Measurements from ENCODE around the gene MRPS25.

The MRPS25 gene

GRCh38 chr3:15041950-15042349 is 23.2 kb downstream of the MRPS25 start:
- H3K27ac ChIP-seq (ENCODE audit: low read depth, low read length, poor library complexity, severe bottlenecking), result no peak overlapping the region
- H3K9me2 ChIP-seq (ENCODE audit: low read depth, low read length), result no peaks in the 10 kb centered on the region
- peaks cover 97% of the 10 kb centered on the region for H3K36me3 ChIP-seq (ENCODE audit: insufficient read depth, low read length)
- H3F3A ChIP-seq (ENCODE audit: insufficient read depth, low read length), result no peaks in the 10 kb centered on the region
- no peak overlapping the region for H2AFZ ChIP-seq (ENCODE audit: low read length)
- no peaks in the 10 kb centered on the region for H3K27me3 ChIP-seq (ENCODE audit: insufficient read depth, low read length)
- H3K4me1 ChIP-seq (ENCODE audit: insufficient read depth, low read length, severe bottlenecking), result no peaks in the 10 kb centered on the region
- no peak overlapping the region for H3K4me3 ChIP-seq (ENCODE audit: low read depth, low read length, poor library complexity, severe bottlenecking)
- no peak overlapping the region for H3K9ac ChIP-seq (ENCODE audit: low read length)
- no peak for TF ChIP-seq EZH2 (IDR thresholded peaks at IDR 0.05; ENCODE audit: borderline replicate concordance, low read length)
- TF ChIP-seq, protein P1, sequence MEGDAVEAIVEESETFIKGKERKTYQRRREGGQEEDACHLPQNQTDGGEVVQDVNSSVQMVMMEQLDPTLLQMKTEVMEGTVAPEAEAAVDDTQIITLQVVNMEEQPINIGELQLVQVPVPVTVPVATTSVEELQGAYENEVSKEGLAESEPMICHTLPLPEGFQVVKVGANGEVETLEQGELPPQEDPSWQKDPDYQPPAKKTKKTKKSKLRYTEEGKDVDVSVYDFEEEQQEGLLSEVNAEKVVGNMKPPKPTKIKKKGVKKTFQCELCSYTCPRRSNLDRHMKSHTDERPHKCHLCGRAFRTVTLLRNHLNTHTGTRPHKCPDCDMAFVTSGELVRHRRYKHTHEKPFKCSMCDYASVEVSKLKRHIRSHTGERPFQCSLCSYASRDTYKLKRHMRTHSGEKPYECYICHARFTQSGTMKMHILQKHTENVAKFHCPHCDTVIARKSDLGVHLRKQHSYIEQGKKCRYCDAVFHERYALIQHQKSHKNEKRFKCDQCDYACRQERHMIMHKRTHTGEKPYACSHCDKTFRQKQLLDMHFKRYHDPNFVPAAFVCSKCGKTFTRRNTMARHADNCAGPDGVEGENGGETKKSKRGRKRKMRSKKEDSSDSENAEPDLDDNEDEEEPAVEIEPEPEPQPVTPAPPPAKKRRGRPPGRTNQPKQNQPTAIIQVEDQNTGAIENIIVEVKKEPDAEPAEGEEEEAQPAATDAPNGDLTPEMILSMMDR (IDR thresholded peaks at IDR 0.05; ENCODE audit: low read length), result no peak
- no peak overlapping the region for H3K4me2 ChIP-seq (ENCODE audit: low read length)
- no peaks in the 10 kb centered on the region for H3K79me2 ChIP-seq (ENCODE audit: insufficient read depth, low read length)
- no peaks in the 10 kb centered on the region for H4K20me1 ChIP-seq (ENCODE audit: insufficient read depth, low read length)
- no peaks in the 10 kb centered on the region for H3K9me3 ChIP-seq (ENCODE audit: low read length)

DNA sequence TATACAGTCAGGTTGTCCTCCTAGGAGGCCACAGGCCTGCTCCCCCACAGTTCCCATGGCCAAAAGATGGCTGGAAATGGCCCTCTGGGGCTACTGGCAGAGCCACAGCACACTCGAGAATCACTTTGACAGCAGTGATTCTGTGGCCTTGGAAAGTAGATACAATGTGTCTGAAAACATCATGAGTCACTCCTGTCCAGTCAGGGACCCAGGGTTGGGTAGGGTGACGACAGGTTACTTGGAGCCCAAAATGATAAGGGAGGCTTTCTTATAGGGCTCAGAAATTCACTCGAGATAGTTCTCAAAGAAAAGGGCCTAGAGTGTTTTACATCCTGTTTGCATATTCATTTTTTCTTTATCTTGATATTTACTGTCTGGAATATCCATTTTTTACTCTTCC is 24.3 kb downstream of the MRPS25 start:
- Histone ChIP-seq H3K9me3 (ENCODE audit: low read length) (no peaks in the 10 kb centered on the region), H3K36me3 (ENCODE audit: insufficient read depth, low read length) (peaks cover 96% of the 10 kb centered on the region), H3K4me1 (ENCODE audit: insufficient read depth, low read length, severe bottlenecking) (no peaks in the 10 kb centered on the region), H3K4me3 (ENCODE audit: low read depth, low read length, poor library complexity, severe bottlenecking) (no peak overlapping the region), H3K9me2 (ENCODE audit: low read depth, low read length) (no peaks in the 10 kb centered on the region), H3K27me3 (ENCODE audit: insufficient read depth, low read length) (no peaks in the 10 kb centered on the region), H3F3A (ENCODE audit: insufficient read depth, low read length) (no peaks in the 10 kb centered on the region), H3K79me2 (ENCODE audit: insufficient read depth, low read length) (no peaks in the 10 kb centered on the region), H3K27ac (ENCODE audit: low read depth, low read length, poor library complexity, severe bottlenecking) (no peak overlapping the region), H2AFZ (ENCODE audit: low read length) (no peak overlapping the region), H4K20me1 (ENCODE audit: insufficient read depth, low read length) (no peaks in the 10 kb centered on the region), H3K4me2 (ENCODE audit: low read length) (no peak overlapping the region), H3K9ac (ENCODE audit: low read length) (no peak overlapping the region)
- TF ChIP-seq EZH2 (IDR thresholded peaks at IDR 0.05; ENCODE audit: borderline replicate concordance, low read length), result no peak
- TF ChIP-seq, protein P1 (IDR thresholded peaks at IDR 0.05; ENCODE audit: low read length), result no peak

GRCh38 chr3:15038306-15038705 is 26.8 kb downstream of the MRPS25 start:
- no peak overlapping the region for H2AFZ ChIP-seq (ENCODE audit: low read length)
- peaks cover 83% of the 10 kb centered on the region for H3K36me3 ChIP-seq (ENCODE audit: insufficient read depth, low read length)
- H3K27me3 ChIP-seq (ENCODE audit: insufficient read depth, low read length), result no peaks in the 10 kb centered on the region
- H3K9ac ChIP-seq (ENCODE audit: low read length), result no peak overlapping the region
- H3K79me2 ChIP-seq (ENCODE audit: insufficient read depth, low read length), result no peaks in the 10 kb centered on the region
- H3K4me1 ChIP-seq (ENCODE audit: insufficient read depth, low read length, severe bottlenecking), result no peaks in the 10 kb centered on the region
- no peaks in the 10 kb centered on the region for H3F3A ChIP-seq (ENCODE audit: insufficient read depth, low read length)
- H3K27ac ChIP-seq (ENCODE audit: low read depth, low read length, poor library complexity, severe bottlenecking), result no peak overlapping the region
- no peak overlapping the region for H3K4me2 ChIP-seq (ENCODE audit: low read length)
- no peaks in the 10 kb centered on the region for H4K20me1 ChIP-seq (ENCODE audit: insufficient read depth, low read length)
- no peaks in the 10 kb centered on the region for H3K9me2 ChIP-seq (ENCODE audit: low read depth, low read length)
- no peaks in the 10 kb centered on the region for H3K9me3 ChIP-seq (ENCODE audit: low read length)
- no peak overlapping the region for H3K4me3 ChIP-seq (ENCODE audit: low read depth, low read length, poor library complexity, severe bottlenecking)
- TF ChIP-seq, protein P1 (IDR thresholded peaks at IDR 0.05; ENCODE audit: low read length), result no peak
- no peak for TF ChIP-seq EZH2 (IDR thresholded peaks at IDR 0.05; ENCODE audit: borderline replicate concordance, low read length)
